Activated CD8-positive, alpha-beta memory T cell treated with anti-CD3 and anti-CD28 coated beads, Interleukin-2, amount 50 U/mL, for 24 hours (primary cell): ENCODE measurements around the gene YWHAG.
"Not testable (repeated sequence)": the region's sequence is repeated elsewhere in the genome, so short reads cannot be mapped to it uniquely, and the experiment has no call there.

Experiments
- DNase-seq: peaks from one replicate; pipeline ENCODE4 v3.0.0-alpha.2; 2020; ENCODE audit errors: extremely low read depth

The YWHAG gene

GRCh38 chr7:76349313-76349885, 9.4 kb downstream of the YWHAG start:
- DNase-seq = no peak

DNA sequence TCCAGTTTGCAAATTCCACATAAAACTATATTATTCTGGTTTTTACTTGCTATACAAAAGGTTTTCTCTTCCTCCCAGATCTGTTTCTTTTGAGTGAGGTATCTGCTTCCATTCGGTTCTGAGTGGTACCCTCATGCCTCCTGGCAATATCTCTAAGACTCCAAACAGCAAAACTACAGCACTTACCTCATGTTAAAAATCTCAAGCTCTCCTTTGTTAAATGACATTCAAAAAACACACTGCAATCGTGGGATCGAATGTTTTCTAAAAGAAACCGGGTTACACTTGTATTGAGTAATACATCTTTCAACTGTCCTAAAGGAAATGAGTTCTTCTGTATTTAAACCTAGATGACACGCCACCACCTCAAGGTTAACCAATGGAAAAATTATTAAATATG, 11.1 kb downstream of the YWHAG start:
- DNase-seq = no peak

- no peak for DNase-seq
Measured at GRCh38 chr7:76346778-76347177, 12.0 kb downstream of the YWHAG start.

GRCh38 chr7:76346097-76346496, 12.7 kb downstream of the YWHAG start:
- DNase-seq = no peak

- DNase-seq = no peak
Measured at GRCh38 chr7:76343931-76344321, 14.9 kb downstream of the YWHAG start.

GRCh38 chr7:76343294-76343930, 15.4 kb downstream of the YWHAG start:
- DNase-seq = no peak

DNA sequence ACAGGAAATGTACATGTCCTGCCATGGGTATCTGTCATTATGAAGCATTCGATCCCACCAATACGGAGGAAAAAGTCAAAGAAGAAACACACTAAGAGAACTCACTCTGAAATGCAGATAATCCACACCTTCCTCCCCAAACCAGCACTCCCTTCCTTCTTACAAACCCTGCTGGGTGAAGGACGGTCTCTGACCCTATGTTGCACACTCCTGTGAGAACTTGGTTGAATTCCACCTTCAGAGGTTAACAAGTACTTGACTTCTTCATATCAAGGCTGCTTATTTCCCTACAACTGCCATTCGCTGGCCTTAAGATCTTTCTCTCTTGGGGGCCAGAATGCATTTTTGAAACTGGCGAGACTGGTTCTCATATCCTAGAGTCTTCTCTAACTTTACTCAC, 16.6 kb downstream of the YWHAG start:
- DNase-seq = no peak

GRCh38 chr7:76340617-76341131, 18.1 kb downstream of the YWHAG start:
- DNase-seq = no peak

- DNase-seq = no peak
Measured at GRCh38 chr7:76338298-76339084, 20.3 kb downstream of the YWHAG start.

GRCh38 chr7:76337147-76337546, 21.6 kb downstream of the YWHAG start:
- DNase-seq = no peak

GRCh38 chr7:76336094-76336493, 22.7 kb downstream of the YWHAG start:
- no peak for DNase-seq

GRCh38 chr7:76335417-76335816, 23.4 kb downstream of the YWHAG start:
- DNase-seq = not testable (repeated sequence)

DNA sequence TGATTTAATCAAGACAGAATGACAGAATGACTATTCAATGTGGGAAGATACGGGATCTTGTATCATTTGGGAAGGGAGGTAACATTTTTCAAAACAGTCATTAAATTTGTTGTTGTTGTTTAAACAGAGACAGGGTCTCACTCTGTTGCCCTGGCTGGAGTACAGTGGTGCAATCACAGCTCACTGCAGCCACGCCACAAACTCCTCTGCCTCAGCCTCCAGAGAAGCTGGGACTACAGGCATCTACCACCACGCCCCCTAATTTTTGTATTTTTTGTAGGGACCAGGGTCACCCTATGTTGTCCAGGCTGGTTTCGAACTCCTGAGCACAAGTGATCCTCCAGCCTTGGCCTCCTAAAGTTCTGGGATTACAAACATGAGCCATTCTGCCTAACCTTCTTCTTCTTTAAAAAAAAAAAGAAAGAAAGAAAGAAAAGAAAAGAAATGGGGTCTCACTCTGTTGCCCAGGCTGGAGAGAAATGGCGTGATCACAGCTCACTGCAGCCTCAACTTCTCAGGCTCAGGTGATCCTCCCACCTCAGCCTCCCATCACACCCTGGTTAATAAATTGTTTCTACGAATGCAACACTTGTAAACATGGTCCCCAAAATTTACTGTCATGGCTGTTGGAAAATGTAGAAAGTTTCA, 24.3 kb downstream of the YWHAG start:
- DNase-seq = no peak

- DNase-seq = no peak
Measured at GRCh38 chr7:76333511-76334101, 25.2 kb downstream of the YWHAG start.

DNA sequence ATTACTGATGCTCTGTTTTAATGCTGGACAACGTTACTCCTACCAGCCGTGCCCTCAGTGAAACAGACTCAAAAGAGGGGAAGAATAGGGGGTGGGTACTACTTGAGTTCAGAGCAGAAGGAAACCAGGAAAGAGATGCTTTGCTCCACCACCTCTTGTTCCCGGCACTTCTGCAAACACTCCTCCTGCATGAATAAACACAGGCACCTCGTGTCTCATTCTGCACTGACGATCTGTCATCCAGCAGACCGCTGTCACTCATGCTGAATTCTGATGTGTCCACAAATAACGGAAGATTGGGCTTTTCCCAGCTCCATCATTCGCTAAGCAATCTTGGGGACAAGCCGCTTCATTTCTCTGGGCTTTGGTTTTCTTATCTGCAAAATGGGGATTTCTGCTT, 26.7 kb downstream of the YWHAG start:
- no peak for DNase-seq

- no peak for DNase-seq
Measured at GRCh38 chr7:76330673-76331072, 28.1 kb downstream of the YWHAG start.

GRCh38 chr7:76330261-76330660, 28.5 kb downstream of the YWHAG start:
- DNase-seq = no peak

GRCh38 chr7:76329479-76329878, 29.3 kb downstream of the YWHAG start:
- no peak for DNase-seq

GRCh38 chr7:76328389-76328788, 30.4 kb downstream of the YWHAG start:
- DNase-seq = no peak

GRCh38 chr7:76327610-76328009, 31.2 kb downstream of the YWHAG start:
- DNase-seq = no peak

DNA sequence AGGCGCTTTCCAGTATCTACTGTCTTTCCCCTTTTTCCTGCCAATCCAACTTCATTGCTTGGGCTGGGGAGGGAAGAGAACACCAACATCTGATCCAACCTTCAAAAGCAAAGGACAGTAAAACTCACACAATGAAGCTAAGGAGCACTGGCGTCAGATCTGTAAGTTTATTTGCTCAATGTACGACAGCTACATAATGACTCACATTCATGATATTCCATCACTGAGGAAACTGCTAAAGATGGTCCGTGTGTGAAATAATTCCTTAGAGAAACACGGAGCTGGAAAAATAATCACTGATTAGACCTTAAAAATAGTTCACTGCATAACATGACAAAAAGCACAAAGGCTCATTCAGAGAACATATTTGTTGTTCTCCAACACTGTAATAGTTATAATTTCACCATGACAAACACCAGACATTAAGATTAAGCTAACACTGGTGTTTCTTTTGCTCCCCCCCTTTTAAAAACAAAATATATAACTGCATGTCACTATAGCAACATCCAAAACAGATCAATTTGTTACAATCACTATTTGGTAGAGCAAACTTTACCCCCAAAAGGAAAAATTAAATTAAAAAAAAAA, 32.1 kb downstream of the YWHAG start:
- DNase-seq = no peak

DNA sequence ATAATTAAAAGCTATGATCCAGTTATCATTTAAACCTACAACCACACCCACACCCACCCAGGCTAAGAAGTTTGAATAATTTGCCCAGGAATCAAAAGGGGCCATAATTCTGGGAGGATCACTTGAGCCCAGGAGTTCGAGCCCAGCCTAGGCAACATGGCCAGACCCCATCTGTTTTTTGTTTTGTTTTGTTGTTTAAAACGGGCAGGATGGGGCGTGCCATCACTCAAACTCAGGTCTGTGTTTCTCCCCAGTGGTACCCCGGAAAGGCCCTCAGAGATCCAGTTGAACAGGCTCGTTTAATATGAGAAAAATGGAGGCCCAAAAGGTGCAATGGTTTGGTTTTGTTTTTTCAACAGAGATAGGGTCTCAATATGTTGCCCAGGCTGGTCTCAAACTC, 33.0 kb downstream of the YWHAG start:
- no peak for DNase-seq
